ENCODE data around the gene CCDC136. TPM values are rescaled to one million over a fixed set of nuclear protein-coding genes. Genes with fewer than 3 reads are reported as not detected.

Gene CCDC136
- total RNA-seq, 1 donor from 2014 or later: 17.9 TPM

GRCh38 chr7:128805225-128805624, 13.5 kb downstream of the CCDC136 start:
- Histone ChIP-seq H3K4me1 (no peaks in the 10 kb centered on the region), H3K27ac (no peak overlapping the region), H3K9me3 (no peaks in the 10 kb centered on the region), H3K4me3 (no peak overlapping the region), H3K27me3 (no peaks in the 10 kb centered on the region), H3K36me3 (peaks cover 0 to 4% of the 10 kb centered on the region in 2 donors)
- intact Hi-C loops (cut with DNase I): no loop called here
- no peak for DNase-seq (ENCODE audit: extremely low spot score in 2 of 2)
- no peak for TF ChIP-seq POLR2AphosphoS5 (IDR thresholded peaks at IDR 0.05; ENCODE audit: insufficient read depth in 1 of 2, low read depth in 1 of 2)
- no peak for TF ChIP-seq POLR2A (IDR thresholded peaks at IDR 0.05)
- TF ChIP-seq CTCF (IDR thresholded peaks at IDR 0.05): no peak

- no peak for TF ChIP-seq CTCF (IDR thresholded peaks at IDR 0.05)
- no peak for TF ChIP-seq POLR2AphosphoS5 (IDR thresholded peaks at IDR 0.05; ENCODE audit: insufficient read depth in 1 of 2, low read depth in 1 of 2)
- TF ChIP-seq POLR2A (IDR thresholded peaks at IDR 0.05): no peak
- H3K9me3 ChIP-seq: no peaks in the 10 kb centered on the region
- peaks cover 0 to 4% of the 10 kb centered on the region in 2 donors for H3K36me3 ChIP-seq
- intact Hi-C loops (cut with DNase I): no loop called here
- no peaks in the 10 kb centered on the region for H3K4me1 ChIP-seq
- no peaks in the 10 kb centered on the region for H3K27me3 ChIP-seq
- DNase-seq (ENCODE audit: extremely low spot score in 2 of 2): no peak
- no peak overlapping the region for H3K4me3 ChIP-seq
- no peak overlapping the region for H3K27ac ChIP-seq
Measured at GRCh38 chr7:128807191-128807590, 15.4 kb downstream of the CCDC136 start.

- Histone ChIP-seq H3K4me3 (no peak overlapping the region), H3K36me3 (peaks cover 0 to 4% of the 10 kb centered on the region in 2 donors), H3K4me1 (no peaks in the 10 kb centered on the region), H3K27me3 (no peaks in the 10 kb centered on the region), H3K27ac (no peak overlapping the region), H3K9me3 (no peaks in the 10 kb centered on the region)
- intact Hi-C loops (cut with DNase I): no loop called here
- TF ChIP-seq POLR2AphosphoS5 (IDR thresholded peaks at IDR 0.05; ENCODE audit: insufficient read depth in 1 of 2, low read depth in 1 of 2): no peak
- no peak for TF ChIP-seq CTCF (IDR thresholded peaks at IDR 0.05)
- no peak for TF ChIP-seq POLR2A (IDR thresholded peaks at IDR 0.05)
- DNase-seq (ENCODE audit: extremely low spot score in 2 of 2): no peak
Measured at GRCh38 chr7:128809363-128809762, 17.6 kb downstream of the CCDC136 start.

GRCh38 chr7:128810473-128810872, 18.7 kb downstream of the CCDC136 start:
- Histone ChIP-seq H3K4me1 (no peaks in the 10 kb centered on the region), H3K27me3 (no peaks in the 10 kb centered on the region), H3K9me3 (no peaks in the 10 kb centered on the region), H3K4me3 (no peak overlapping the region), H3K36me3 (peaks cover 0 to under 1% of the 10 kb centered on the region in 2 donors), H3K27ac (no peak overlapping the region)
- no peak for DNase-seq (ENCODE audit: extremely low spot score in 2 of 2)
- intact Hi-C loops (cut with DNase I): no loop called here
- no peak for TF ChIP-seq POLR2AphosphoS5 (IDR thresholded peaks at IDR 0.05; ENCODE audit: insufficient read depth in 1 of 2, low read depth in 1 of 2)
- TF ChIP-seq POLR2A (IDR thresholded peaks at IDR 0.05): no peak
- TF ChIP-seq CTCF (IDR thresholded peaks at IDR 0.05): no peak

GRCh38 chr7:128810997-128811396, 19.2 kb downstream of the CCDC136 start:
- intact Hi-C loops (cut with DNase I): no loop called here
- Histone ChIP-seq H3K27ac (no peak overlapping the region), H3K9me3 (no peaks in the 10 kb centered on the region), H3K36me3 (no peaks in the 10 kb centered on the region), H3K4me1 (no peaks in the 10 kb centered on the region), H3K27me3 (no peaks in the 10 kb centered on the region), H3K4me3 (no peak overlapping the region)
- TF ChIP-seq CTCF (IDR thresholded peaks at IDR 0.05) (no peak), POLR2AphosphoS5 (IDR thresholded peaks at IDR 0.05; ENCODE audit: insufficient read depth in 1 of 2, low read depth in 1 of 2) (no peak), POLR2A (IDR thresholded peaks at IDR 0.05) (no peak)
- DNase-seq (ENCODE audit: extremely low spot score in 2 of 2): no peak
